PFSK-1 (cell line): ENCODE measurements around the gene SNTB2.

Experiments used
- REST ChIP-seq, 2 experiments: IDR thresholded peaks; 2 replicates each; pipeline versions ENCODE4 v1.6.1 to v1.8.0; 2011 to 2012; ENCODE audit warnings: low read depth in 2 of 2, low read length in 2 of 2, control low read depth in 1 of 2, inconsistent platforms in 1 of 2, mild to moderate bottlenecking in 1 of 2, moderate library complexity in 1 of 2; ENCODE audit not compliant: insufficient read depth in 1 of 2
- SIN3A ChIP-seq: IDR thresholded peaks from 2 replicates; pipeline ENCODE4 v1.6.1; 2012; ENCODE audit warnings: mild to moderate bottlenecking, low read length, moderate library complexity, borderline replicate concordance; ENCODE audit not compliant: insufficient read depth
- TAF1 ChIP-seq: IDR thresholded peaks from 2 replicates; pipeline ENCODE4 v1.6.1; 2012; ENCODE audit warnings: low read length, control low read depth, borderline replicate concordance; ENCODE audit not compliant: insufficient read depth

GRCh38 chr16:69314534-69314933 is 127.6 kb downstream of the SNTB2 start:
- TF ChIP-seq REST (IDR thresholded peaks at IDR 0.05; ENCODE audit: insufficient read depth in 1 of 2, low read depth in 2 of 2, low read length in 2 of 2) (no peak), TAF1 (no peak), SIN3A (no peak)
